PFSK-1 (cell line): ENCODE measurements around the gene ZNF341.

Experiments used
- FOXP2 ChIP-seq: optimal IDR thresholded peaks from 2 replicates; pipeline ENCODE3; 2011; ENCODE audit warnings: borderline replicate concordance, control low read depth, inconsistent platforms; ENCODE audit not compliant: insufficient read depth; ENCODE audit errors: extremely low read length, extremely low read depth
- POLR2AphosphoS5 ChIP-seq: IDR thresholded peaks from 2 replicates; pipeline ENCODE4 v1.6.1; 2012; ENCODE audit warnings: low read depth, mild to moderate bottlenecking, control low read depth, low read length, moderate library complexity
- REST ChIP-seq, 2 experiments: IDR thresholded peaks; 2 replicates each; pipeline versions ENCODE4 v1.6.1 to v1.8.0; 2011 to 2012; ENCODE audit warnings: low read depth in 2 of 2, low read length in 2 of 2, control low read depth in 1 of 2, inconsistent platforms in 1 of 2, mild to moderate bottlenecking in 1 of 2, moderate library complexity in 1 of 2; ENCODE audit not compliant: insufficient read depth in 1 of 2
- SIN3A ChIP-seq: IDR thresholded peaks from 2 replicates; pipeline ENCODE4 v1.6.1; 2012; ENCODE audit warnings: mild to moderate bottlenecking, low read length, moderate library complexity, borderline replicate concordance; ENCODE audit not compliant: insufficient read depth
- TAF1 ChIP-seq: IDR thresholded peaks from 2 replicates; pipeline ENCODE4 v1.6.1; 2012; ENCODE audit warnings: low read length, control low read depth, borderline replicate concordance; ENCODE audit not compliant: insufficient read depth

The ZNF341 gene

GRCh38 chr20:33766686-33767085 is 34.9 kb downstream of the ZNF341 start:
- TF ChIP-seq SIN3A (no peak), POLR2AphosphoS5 (no peak), TAF1 (no peak), REST (IDR thresholded peaks at IDR 0.05; ENCODE audit: insufficient read depth in 1 of 2, low read depth in 2 of 2, low read length in 2 of 2) (no peak)

GRCh38 chr20:33767777-33768138 is 36.0 kb downstream of the ZNF341 start:
- no peak for TF ChIP-seq POLR2AphosphoS5
- TF ChIP-seq REST (IDR thresholded peaks at IDR 0.05; ENCODE audit: insufficient read depth in 1 of 2, low read depth in 2 of 2, low read length in 2 of 2), result no peak
- no peak for TF ChIP-seq TAF1
- no peak for TF ChIP-seq FOXP2
- TF ChIP-seq SIN3A, result no peak

- TF ChIP-seq TAF1 (no peak), REST (IDR thresholded peaks at IDR 0.05; ENCODE audit: insufficient read depth in 1 of 2, low read depth in 2 of 2, low read length in 2 of 2) (no peak), FOXP2 (no peak), POLR2AphosphoS5 (no peak), SIN3A (no peak)
These were observed 37.2 kb downstream of the ZNF341 start for GRCh38 chr20:33769043-33769442.

- TF ChIP-seq SIN3A, result no peak
- no peak for TF ChIP-seq POLR2AphosphoS5
- TF ChIP-seq REST (IDR thresholded peaks at IDR 0.05; ENCODE audit: insufficient read depth in 1 of 2, low read depth in 2 of 2, low read length in 2 of 2), result no peak
- no peak for TF ChIP-seq TAF1
- no peak for TF ChIP-seq FOXP2
These were observed 38.2 kb downstream of the ZNF341 start for GRCh38 chr20:33770005-33770404.

GRCh38 chr20:33771938-33772337 is 40.1 kb downstream of the ZNF341 start:
- TF ChIP-seq FOXP2, result no peak
- no peak for TF ChIP-seq POLR2AphosphoS5
- TF ChIP-seq REST (IDR thresholded peaks at IDR 0.05; ENCODE audit: insufficient read depth in 1 of 2, low read depth in 2 of 2, low read length in 2 of 2), result no peak
- no peak for TF ChIP-seq SIN3A
- TF ChIP-seq TAF1, result no peak
